GM23338 (cell line): ENCODE data around the gene UBL4A. TPM values are rescaled to one million over a fixed set of nuclear protein-coding genes. Genes with fewer than 3 reads are reported as not detected.

ENCODE experiments used
- ATAC-seq: fragments of 200-7000 bp; cut with Tn5 transposase; 3 replicates; pipeline ENCODE4 v1.9.1; 2020
- DNase-seq: peaks from one replicate; pipeline ENCODE4 v3.0.0-alpha.2; 2015; ENCODE audit warnings: low spot score
- H2AFZ ChIP-seq: fragments of 200-600 bp; sonication (generic); 2 replicates; pipeline ENCODE4 v1.8.0; 2016; ENCODE audit warnings: antibody characterized with exemption, mild to moderate bottlenecking, moderate library complexity
- H3F3A ChIP-seq: fragments of 200-600 bp; sonication (generic); replicated peaks from 2 replicates; pipeline ENCODE4 v1.8.0; 2017; ENCODE audit warnings: antibody characterized with exemption, mixed run types, low read depth
- H3K27ac ChIP-seq: fragments of 200-600 bp; sonication (generic); 2 replicates; pipeline ENCODE4 v1.6.1; 2016; ENCODE audit warnings: low read depth
- H3K27me3 ChIP-seq: fragments of 200-600 bp; sonication (generic); 2 replicates; pipeline ENCODE4 v1.8.0; 2016; ENCODE audit warnings: mild to moderate bottlenecking, mixed run types, moderate library complexity; ENCODE audit not compliant: insufficient read depth
- H3K36me3 ChIP-seq: fragments of 200-600 bp; sonication (generic); 2 replicates; pipeline ENCODE4 v1.8.0; 2016; ENCODE audit warnings: mild to moderate bottlenecking; ENCODE audit not compliant: insufficient read depth
- H3K4me1 ChIP-seq: fragments of 200-600 bp; sonication (generic); 2 replicates; pipeline ENCODE4 v1.8.0; 2016; ENCODE audit warnings: mild to moderate bottlenecking, moderate library complexity; ENCODE audit not compliant: insufficient read depth
- H3K4me2 ChIP-seq: fragments of 200-600 bp; sonication (generic); 2 replicates; pipeline ENCODE4 v1.7.1; 2017; ENCODE audit warnings: mixed run types
- H3K4me3 ChIP-seq: fragments of 200-600 bp; sonication (generic); 2 replicates; pipeline ENCODE4 v1.6.1; 2016; ENCODE audit warnings: mixed run types
- H3K79me2 ChIP-seq: fragments of 200-600 bp; sonication (generic); replicated peaks from 2 replicates; pipeline ENCODE4 v1.8.0; 2017; ENCODE audit warnings: mild to moderate bottlenecking; ENCODE audit not compliant: insufficient read depth
- H3K9me2 ChIP-seq: fragments of 200-600 bp; sonication (generic); 2 replicates; pipeline ENCODE4 v1.8.0; 2017; ENCODE audit not compliant: insufficient read depth
- H4K20me1 ChIP-seq: fragments of 200-600 bp; sonication (generic); replicated peaks from 2 replicates; pipeline ENCODE4 v1.8.0; 2017; ENCODE audit warnings: mild to moderate bottlenecking; ENCODE audit not compliant: insufficient read depth
- H3K27ac Mint-ChIP-seq: 2 replicates; pipeline ENCODE4 v1.8.0; 2020; ENCODE audit warnings: inconsistent platforms, mild to moderate bottlenecking, moderate library complexity, mixed read lengths
- H3K27me3 Mint-ChIP-seq: 3 replicates; pipeline ENCODE4 v1.8.0; 2022; ENCODE audit warnings: low read depth, mild to moderate bottlenecking, moderate library complexity, mixed read lengths, inconsistent platforms; ENCODE audit not compliant: insufficient read depth, poor library complexity
- H3K36me3 Mint-ChIP-seq: 3 replicates; pipeline ENCODE4 v1.8.0; 2021; ENCODE audit warnings: low read depth, mild to moderate bottlenecking, inconsistent platforms, moderate library complexity, mixed read lengths
- H3K4me1 Mint-ChIP-seq: 3 replicates; pipeline ENCODE4 v1.8.0; 2020; ENCODE audit warnings: mild to moderate bottlenecking, inconsistent platforms, mixed read lengths
- H3K4me3 Mint-ChIP-seq: 3 replicates; pipeline ENCODE4 v1.8.0; 2021; ENCODE audit warnings: moderate library complexity, mild to moderate bottlenecking, inconsistent platforms, mixed read lengths
- H3K9me3 Mint-ChIP-seq: 3 replicates; pipeline ENCODE4 v1.8.0; 2020; ENCODE audit warnings: moderate library complexity, mild to moderate bottlenecking, inconsistent platforms, mixed read lengths
- NANOG ChIP-seq: IDR thresholded peaks from 2 replicates; pipeline ENCODE4 v1.6.1; 2016; ENCODE audit warnings: antibody characterized with exemption, borderline replicate concordance
- POLR2AphosphoS5 ChIP-seq: IDR thresholded peaks from 2 replicates; pipeline ENCODE4 v1.6.1; 2016; ENCODE audit warnings: antibody characterized with exemption, low read depth
- ZNF331 ChIP-seq: fragments of 250-450 bp; sonication (Bioruptor Pico); IDR thresholded peaks from 2 replicates; pipeline ENCODE4 v1.5.0; 2020; ENCODE audit warnings: low read depth, mild to moderate bottlenecking, moderate library complexity
- long read RNA-seq: library from polyadenylated mRNA; unstranded; transcript quantifications from one replicate; pipeline ENCODE4 v2.0.0, GENCODE V29; 2020; ENCODE audit not compliant: unreplicated experiment
- polyA plus RNA-seq: library from polyadenylated mRNA; unstranded; fragments of >200 nt; fragmentation: Nextera tagmentation; extraction: Ambion mirVana; gene quantifications from 2 replicates; pipeline ENCODE4 v1.2.1, GENCODE V29; 2016
- total RNA-seq: library from RNA; depleted of rRNA; stranded (reverse); fragments of >200 nt; shearing (Covaris generic); gene quantifications from 2 replicates; pipeline ENCODE4 v1.2.3, GENCODE V29; 2014; rRNA removed
- TF ChIP-seq, protein P1 (sequence below): fragments of 250-450 bp; sonication (Bioruptor Pico); IDR thresholded peaks from 2 replicates; pipeline ENCODE4 v1.5.0; 2020; ENCODE audit warnings: mild to moderate bottlenecking, moderate library complexity
- TF ChIP-seq, protein P2 (sequence below): IDR thresholded peaks from 2 replicates; pipeline ENCODE4 v1.6.1; 2016; ENCODE audit warnings: antibody characterized with exemption
- TF ChIP-seq, protein P3 (sequence below), 2 experiments: fragments of 200-600 bp in 1 of 2; sonication (generic) in 1 of 2; conservative IDR thresholded peaks; 2 replicates each; pipeline versions ENCODE4 v1.5.1 to v1.6.1; 2016 to 2017; ENCODE audit warnings: antibody characterized with exemption in 2 of 2, low read depth in 2 of 2, mild to moderate bottlenecking in 2 of 2, moderate library complexity in 1 of 2

UBL4A gene
- total RNA-seq (39.0 and 43.7 TPM in 2 replicates), polyA plus RNA-seq (15.2 and 15.6 TPM in 2 replicates)
- long read RNA-seq, transcript UBL4A-202 (4 exons, 2,382 nt) = major isoform, 24 of 26 reads
- long read RNA-seq, partial matches to known transcripts = 1 of 26 reads
- long read RNA-seq, other reads (novel, unspliced or antisense) = 1 of 26 reads

DNA sequence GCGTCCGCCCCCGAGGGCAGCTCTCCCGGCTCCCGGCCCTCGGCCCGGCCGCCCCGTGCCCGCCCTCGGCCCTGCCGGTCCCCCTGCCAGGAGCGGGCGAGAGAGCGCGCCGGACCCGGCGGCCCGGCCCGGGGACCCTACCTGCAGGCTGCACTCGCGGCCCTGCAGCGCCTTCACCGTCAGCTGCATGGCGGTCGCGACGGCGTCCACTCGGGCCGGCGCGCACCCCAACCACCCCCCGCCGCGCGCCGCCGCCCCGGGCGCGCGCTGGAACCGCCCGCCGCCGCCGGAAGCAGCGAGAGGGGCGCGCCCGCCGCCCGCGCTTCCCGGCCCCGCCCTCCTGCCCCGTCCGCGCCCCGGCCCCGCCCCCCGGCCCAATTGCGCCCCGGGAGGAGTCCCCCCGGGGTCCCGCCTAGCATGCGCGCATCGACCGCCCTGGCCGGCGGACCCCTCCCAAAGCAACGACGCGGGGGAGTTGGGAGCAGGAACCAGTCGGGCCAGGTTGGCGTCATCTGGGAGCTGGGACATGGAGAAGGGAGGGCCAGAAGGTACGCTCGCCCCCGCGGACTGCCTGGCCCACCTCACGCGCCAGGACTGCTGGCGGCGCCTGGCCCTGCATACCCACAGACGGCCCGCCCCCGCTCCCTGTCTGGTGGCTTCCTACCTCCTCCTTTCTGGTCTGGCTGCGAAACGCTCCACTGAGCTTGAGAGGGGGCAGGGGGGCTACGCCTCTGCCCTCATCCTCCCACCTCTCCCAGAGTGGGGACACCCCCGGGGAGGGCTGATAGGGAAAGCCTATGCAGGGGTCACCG lies at the start of gene UBL4A:
Gene UBL4A (minus strand): TSS at position 220 of the 812 bp plus-strand sequence. CDS start 31 bp downstream, at position 189.
- Mint-ChIP-seq H3K27me3 (peaks cover 17% of the 10 kb centered on the region), H3K9me3 (no peaks in the 10 kb centered on the region)
- peak; percentile 45; the same call in 1 of the 2 replicates for TF ChIP-seq POLR2AphosphoS5
- TF ChIP-seq, protein P1, sequence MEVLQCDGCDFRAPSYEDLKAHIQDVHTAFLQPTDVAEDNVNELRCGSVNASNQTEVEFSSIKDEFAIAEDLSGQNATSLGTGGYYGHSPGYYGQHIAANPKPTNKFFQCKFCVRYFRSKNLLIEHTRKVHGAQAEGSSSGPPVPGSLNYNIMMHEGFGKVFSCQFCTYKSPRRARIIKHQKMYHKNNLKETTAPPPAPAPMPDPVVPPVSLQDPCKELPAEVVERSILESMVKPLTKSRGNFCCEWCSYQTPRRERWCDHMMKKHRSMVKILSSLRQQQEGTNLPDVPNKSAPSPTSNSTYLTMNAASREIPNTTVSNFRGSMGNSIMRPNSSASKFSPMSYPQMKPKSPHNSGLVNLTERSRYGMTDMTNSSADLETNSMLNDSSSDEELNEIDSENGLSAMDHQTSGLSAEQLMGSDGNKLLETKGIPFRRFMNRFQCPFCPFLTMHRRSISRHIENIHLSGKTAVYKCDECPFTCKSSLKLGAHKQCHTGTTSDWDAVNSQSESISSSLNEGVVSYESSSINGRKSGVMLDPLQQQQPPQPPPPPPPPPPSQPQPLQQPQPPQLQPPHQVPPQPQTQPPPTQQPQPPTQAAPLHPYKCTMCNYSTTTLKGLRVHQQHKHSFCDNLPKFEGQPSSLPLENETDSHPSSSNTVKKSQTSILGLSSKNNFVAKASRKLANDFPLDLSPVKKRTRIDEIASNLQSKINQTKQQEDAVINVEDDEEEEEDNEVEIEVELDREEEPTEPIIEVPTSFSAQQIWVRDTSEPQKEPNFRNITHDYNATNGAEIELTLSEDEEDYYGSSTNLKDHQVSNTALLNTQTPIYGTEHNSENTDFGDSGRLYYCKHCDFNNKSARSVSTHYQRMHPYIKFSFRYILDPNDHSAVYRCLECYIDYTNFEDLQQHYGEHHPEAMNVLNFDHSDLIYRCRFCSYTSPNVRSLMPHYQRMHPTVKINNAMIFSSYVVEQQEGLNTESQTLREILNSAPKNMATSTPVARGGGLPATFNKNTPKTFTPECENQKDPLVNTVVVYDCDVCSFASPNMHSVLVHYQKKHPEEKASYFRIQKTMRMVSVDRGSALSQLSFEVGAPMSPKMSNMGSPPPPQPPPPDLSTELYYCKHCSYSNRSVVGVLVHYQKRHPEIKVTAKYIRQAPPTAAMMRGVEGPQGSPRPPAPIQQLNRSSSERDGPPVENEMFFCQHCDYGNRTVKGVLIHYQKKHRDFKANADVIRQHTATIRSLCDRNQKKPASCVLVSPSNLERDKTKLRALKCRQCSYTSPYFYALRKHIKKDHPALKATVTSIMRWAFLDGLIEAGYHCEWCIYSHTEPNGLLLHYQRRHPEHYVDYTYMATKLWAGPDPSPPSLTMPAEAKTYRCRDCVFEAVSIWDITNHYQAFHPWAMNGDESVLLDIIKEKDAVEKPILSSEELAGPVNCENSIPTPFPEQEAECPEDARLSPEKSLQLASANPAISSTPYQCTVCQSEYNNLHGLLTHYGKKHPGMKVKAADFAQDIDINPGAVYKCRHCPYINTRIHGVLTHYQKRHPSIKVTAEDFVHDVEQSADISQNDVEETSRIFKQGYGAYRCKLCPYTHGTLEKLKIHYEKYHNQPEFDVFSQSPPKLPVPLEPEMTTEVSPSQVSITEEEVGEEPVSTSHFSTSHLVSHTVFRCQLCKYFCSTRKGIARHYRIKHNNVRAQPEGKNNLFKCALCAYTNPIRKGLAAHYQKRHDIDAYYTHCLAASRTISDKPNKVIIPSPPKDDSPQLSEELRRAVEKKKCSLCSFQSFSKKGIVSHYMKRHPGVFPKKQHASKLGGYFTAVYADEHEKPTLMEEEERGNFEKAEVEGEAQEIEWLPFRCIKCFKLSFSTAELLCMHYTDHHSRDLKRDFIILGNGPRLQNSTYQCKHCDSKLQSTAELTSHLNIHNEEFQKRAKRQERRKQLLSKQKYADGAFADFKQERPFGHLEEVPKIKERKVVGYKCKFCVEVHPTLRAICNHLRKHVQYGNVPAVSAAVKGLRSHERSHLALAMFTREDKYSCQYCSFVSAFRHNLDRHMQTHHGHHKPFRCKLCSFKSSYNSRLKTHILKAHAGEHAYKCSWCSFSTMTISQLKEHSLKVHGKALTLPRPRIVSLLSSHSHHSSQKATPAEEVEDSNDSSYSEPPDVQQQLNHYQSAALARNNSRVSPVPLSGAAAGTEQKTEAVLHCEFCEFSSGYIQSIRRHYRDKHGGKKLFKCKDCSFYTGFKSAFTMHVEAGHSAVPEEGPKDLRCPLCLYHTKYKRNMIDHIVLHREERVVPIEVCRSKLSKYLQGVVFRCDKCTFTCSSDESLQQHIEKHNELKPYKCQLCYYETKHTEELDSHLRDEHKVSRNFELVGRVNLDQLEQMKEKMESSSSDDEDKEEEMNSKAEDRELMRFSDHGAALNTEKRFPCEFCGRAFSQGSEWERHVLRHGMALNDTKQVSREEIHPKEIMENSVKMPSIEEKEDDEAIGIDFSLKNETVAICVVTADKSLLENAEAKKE (CRISPR knock-in tag) = no peak

DNA sequence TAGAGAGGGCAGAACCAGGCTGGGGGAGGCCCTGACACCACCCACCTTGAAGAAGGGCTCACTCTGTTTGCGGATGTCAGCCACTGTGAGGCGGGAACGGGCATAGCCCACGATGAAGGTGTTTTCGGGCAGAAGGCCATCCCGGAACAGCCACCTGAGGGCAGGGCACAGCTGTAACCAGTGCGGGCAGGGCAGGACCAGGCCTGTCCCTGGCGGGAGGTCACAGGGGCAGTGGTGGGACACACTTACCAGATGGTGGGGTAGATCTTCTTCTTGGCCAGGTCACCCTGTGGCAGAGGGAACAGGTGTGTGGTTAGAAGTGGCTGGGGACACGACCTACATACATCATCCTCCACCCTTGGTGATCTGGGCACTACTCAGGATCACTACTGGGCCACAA lies 49.5 kb upstream of the UBL4A start:
- Histone ChIP-seq H3F3A (no peaks in the 10 kb centered on the region), H3K4me2 (no peak overlapping the region), H3K4me3 (no peak overlapping the region), H2AFZ (no peak overlapping the region), H4K20me1 (no peaks in the 10 kb centered on the region), H3K36me3 (no peaks in the 10 kb centered on the region; the same call in 1 of the 2 replicates), H3K27me3 (no peaks in the 10 kb centered on the region), H3K4me1 (no peaks in the 10 kb centered on the region), H3K9me2 (no peaks in the 10 kb centered on the region), H3K27ac (no peak overlapping the region), H3K79me2 (no peaks in the 10 kb centered on the region)
- DNase-seq (no peak), ATAC-seq (no peak)
- Mint-ChIP-seq H3K4me3 (no peak overlapping the region), H3K4me1 (no peaks in the 10 kb centered on the region), H3K27ac (no peak overlapping the region), H3K36me3 (peaks cover 30% of the 10 kb centered on the region), H3K27me3 (peaks cover 8% of the 10 kb centered on the region), H3K9me3 (no peaks in the 10 kb centered on the region)
- TF ChIP-seq, protein P2, sequence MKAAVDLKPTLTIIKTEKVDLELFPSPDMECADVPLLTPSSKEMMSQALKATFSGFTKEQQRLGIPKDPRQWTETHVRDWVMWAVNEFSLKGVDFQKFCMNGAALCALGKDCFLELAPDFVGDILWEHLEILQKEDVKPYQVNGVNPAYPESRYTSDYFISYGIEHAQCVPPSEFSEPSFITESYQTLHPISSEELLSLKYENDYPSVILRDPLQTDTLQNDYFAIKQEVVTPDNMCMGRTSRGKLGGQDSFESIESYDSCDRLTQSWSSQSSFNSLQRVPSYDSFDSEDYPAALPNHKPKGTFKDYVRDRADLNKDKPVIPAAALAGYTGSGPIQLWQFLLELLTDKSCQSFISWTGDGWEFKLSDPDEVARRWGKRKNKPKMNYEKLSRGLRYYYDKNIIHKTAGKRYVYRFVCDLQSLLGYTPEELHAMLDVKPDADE = no peak
- TF ChIP-seq POLR2AphosphoS5 = no peak
- TF ChIP-seq, protein P3, sequence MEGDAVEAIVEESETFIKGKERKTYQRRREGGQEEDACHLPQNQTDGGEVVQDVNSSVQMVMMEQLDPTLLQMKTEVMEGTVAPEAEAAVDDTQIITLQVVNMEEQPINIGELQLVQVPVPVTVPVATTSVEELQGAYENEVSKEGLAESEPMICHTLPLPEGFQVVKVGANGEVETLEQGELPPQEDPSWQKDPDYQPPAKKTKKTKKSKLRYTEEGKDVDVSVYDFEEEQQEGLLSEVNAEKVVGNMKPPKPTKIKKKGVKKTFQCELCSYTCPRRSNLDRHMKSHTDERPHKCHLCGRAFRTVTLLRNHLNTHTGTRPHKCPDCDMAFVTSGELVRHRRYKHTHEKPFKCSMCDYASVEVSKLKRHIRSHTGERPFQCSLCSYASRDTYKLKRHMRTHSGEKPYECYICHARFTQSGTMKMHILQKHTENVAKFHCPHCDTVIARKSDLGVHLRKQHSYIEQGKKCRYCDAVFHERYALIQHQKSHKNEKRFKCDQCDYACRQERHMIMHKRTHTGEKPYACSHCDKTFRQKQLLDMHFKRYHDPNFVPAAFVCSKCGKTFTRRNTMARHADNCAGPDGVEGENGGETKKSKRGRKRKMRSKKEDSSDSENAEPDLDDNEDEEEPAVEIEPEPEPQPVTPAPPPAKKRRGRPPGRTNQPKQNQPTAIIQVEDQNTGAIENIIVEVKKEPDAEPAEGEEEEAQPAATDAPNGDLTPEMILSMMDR (conservative IDR thresholded peaks at IDR 0.05; ENCODE audit: low read depth in 2 of 2) = no peak
- TF ChIP-seq ZNF331 (CRISPR knock-in tag) = no peak
- TF ChIP-seq NANOG = no peak

More for the DNA sequence above, at the start of gene UBL4A:
- Histone ChIP-seq H3F3A (no peaks in the 10 kb centered on the region), H3K4me1 (no peaks in the 10 kb centered on the region), H2AFZ (no peak within 1 kb of the TSS), H3K36me3 (no peaks in the 10 kb centered on the region), H3K9me2 (no peaks in the 10 kb centered on the region), H3K27ac (no peak within 1 kb of the TSS), H3K27me3 (no peaks in the 10 kb centered on the region), H3K4me3 (peak within 1 kb of the TSS; percentile 56), H3K4me2 (peak within 1 kb of the TSS; percentile 80), H3K79me2 (no peaks in the 10 kb centered on the region), H4K20me1 (no peaks in the 10 kb centered on the region; the same call in 1 of the 2 replicates)
- no peak within 1 kb of the TSS for H3K27ac Mint-ChIP-seq
- peaks cover 10% of the 10 kb centered on the region; the same call in 2 of the 3 replicates for H3K4me1 Mint-ChIP-seq
- H3K36me3 Mint-ChIP-seq = peaks cover 5% of the 10 kb centered on the region; the same call in 2 of the 3 replicates
- ATAC-seq (peak; percentile 3), DNase-seq (peak; percentile 50)
- H3K4me3 Mint-ChIP-seq = peak within 1 kb of the TSS; percentile 71
